ENCODE data around the gene CCDC102B.

The CCDC102B gene

DNA sequence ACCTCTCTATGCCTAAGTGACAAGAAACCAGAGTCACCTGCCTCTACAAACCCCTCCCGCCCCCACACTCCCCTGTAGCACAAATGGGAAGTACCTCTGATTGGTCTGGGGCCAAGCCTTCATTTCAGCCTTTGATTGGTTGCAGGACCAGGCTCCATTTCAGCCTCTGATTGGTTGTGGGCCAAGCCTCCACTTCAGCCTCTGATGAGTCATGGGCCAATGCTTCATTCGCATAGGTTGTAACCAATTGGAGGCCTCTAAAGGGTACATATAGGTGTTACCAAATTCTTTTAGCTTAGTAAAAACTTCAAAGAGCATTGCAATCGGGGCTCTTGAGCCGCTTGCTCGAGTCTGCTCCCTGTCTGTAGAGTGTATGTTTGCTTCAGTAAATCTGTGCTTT lies 25.0 kb downstream of the CCDC102B start:
- Histone ChIP-seq H3K27me3 (ENCODE audit: control insufficient read depth, low read length) (no peaks in the 10 kb centered on the region), H3K27ac (ENCODE audit: low read depth, low read length) (no peak overlapping the region), H4K20me1 (ENCODE audit: control insufficient read depth, insufficient read depth, low read depth, low read length) (no peaks in the 10 kb centered on the region), H3K4me3 (ENCODE audit: low read length) (no peak overlapping the region), H3K9me2 (replicated peaks; ENCODE audit: control insufficient read depth, low read length) (no peaks in the 10 kb centered on the region), H3K4me2 (ENCODE audit: low read length) (no peak overlapping the region), H3K79me2 (ENCODE audit: control insufficient read depth, low read length) (no peaks in the 10 kb centered on the region), H3K9me3 (ENCODE audit: control insufficient read depth, insufficient read depth, low read length) (peaks cover 2% of the 10 kb centered on the region; the same call in 1 of the 2 replicates), H3K4me1 (ENCODE audit: control insufficient read depth, low read length) (no peaks in the 10 kb centered on the region), H3K36me3 (ENCODE audit: control insufficient read depth, low read length) (no peaks in the 10 kb centered on the region), H3F3A (ENCODE audit: control insufficient read depth, insufficient read depth) (no peaks in the 10 kb centered on the region)
- TF ChIP-seq, protein P1, sequence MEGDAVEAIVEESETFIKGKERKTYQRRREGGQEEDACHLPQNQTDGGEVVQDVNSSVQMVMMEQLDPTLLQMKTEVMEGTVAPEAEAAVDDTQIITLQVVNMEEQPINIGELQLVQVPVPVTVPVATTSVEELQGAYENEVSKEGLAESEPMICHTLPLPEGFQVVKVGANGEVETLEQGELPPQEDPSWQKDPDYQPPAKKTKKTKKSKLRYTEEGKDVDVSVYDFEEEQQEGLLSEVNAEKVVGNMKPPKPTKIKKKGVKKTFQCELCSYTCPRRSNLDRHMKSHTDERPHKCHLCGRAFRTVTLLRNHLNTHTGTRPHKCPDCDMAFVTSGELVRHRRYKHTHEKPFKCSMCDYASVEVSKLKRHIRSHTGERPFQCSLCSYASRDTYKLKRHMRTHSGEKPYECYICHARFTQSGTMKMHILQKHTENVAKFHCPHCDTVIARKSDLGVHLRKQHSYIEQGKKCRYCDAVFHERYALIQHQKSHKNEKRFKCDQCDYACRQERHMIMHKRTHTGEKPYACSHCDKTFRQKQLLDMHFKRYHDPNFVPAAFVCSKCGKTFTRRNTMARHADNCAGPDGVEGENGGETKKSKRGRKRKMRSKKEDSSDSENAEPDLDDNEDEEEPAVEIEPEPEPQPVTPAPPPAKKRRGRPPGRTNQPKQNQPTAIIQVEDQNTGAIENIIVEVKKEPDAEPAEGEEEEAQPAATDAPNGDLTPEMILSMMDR (IDR thresholded peaks at IDR 0.05; ENCODE audit: low read depth, low read length, poor library complexity, severe bottlenecking): no peak
- TF ChIP-seq EZH2phosphoT487 (IDR thresholded peaks at IDR 0.05; ENCODE audit: borderline replicate concordance, low read length): no peak

- no peaks in the 10 kb centered on the region for H3F3A ChIP-seq (ENCODE audit: control insufficient read depth, insufficient read depth)
- H3K4me1 ChIP-seq (ENCODE audit: control insufficient read depth, low read length): no peaks in the 10 kb centered on the region
- no peaks in the 10 kb centered on the region for H3K36me3 ChIP-seq (ENCODE audit: control insufficient read depth, low read length)
- peaks cover 2% of the 10 kb centered on the region; the same call in 1 of the 2 replicates for H3K9me3 ChIP-seq (ENCODE audit: control insufficient read depth, insufficient read depth, low read length)
- H3K9me2 ChIP-seq (replicated peaks; ENCODE audit: control insufficient read depth, low read length): no peaks in the 10 kb centered on the region
- no peak for TF ChIP-seq EZH2phosphoT487 (IDR thresholded peaks at IDR 0.05; ENCODE audit: borderline replicate concordance, low read length)
- TF ChIP-seq, protein P1 (IDR thresholded peaks at IDR 0.05; ENCODE audit: low read depth, low read length, poor library complexity, severe bottlenecking): no peak
- H3K4me3 ChIP-seq (ENCODE audit: low read length): no peak overlapping the region
- no peak overlapping the region for H3K27ac ChIP-seq (ENCODE audit: low read depth, low read length)
- no peaks in the 10 kb centered on the region for H3K27me3 ChIP-seq (ENCODE audit: control insufficient read depth, low read length)
- no peaks in the 10 kb centered on the region for H4K20me1 ChIP-seq (ENCODE audit: control insufficient read depth, insufficient read depth, low read depth, low read length)
- no peaks in the 10 kb centered on the region for H3K79me2 ChIP-seq (ENCODE audit: control insufficient read depth, low read length)
- no peak overlapping the region for H3K4me2 ChIP-seq (ENCODE audit: low read length)
Observed at GRCh38 chr18:68826121-68826520, 28.2 kb downstream of the CCDC102B start.

DNA sequence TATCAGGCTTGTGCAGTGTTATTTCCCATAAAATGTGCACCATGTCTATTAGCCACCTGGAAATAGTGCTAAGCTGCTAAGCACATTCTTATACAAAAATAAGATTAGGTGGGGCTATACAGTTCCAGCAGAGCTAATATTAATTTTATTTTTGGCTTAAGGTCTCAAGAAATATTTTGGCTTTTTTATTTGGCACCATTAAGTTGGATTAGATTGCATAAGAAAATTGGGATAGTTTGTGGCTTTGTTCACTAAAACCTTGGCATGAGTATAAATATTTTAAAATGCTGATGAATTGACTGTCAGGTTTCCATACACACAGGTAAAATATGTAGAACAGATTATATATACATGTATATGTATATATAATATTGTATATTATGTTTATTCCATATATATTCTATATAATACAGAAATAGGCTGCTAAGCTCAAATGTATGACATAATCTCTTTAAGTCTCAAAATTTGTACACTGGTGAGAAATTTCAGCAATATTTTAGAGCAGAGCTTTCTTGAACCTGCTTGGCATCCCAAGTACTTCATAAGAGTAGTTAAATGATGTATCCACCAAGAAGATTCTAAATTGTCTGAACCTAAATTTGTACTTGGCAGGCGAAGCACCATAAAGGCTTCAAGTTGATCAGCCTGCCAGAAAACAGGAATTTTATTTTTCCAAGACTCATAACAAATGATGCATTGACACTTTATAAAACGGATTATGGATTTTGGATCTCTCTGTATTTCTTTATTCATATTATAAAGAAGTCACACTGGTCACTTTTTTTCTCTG lies 32.6 kb downstream of the CCDC102B start:
- Histone ChIP-seq H3K36me3 (ENCODE audit: control insufficient read depth, low read length) (no peaks in the 10 kb centered on the region), H3K4me2 (ENCODE audit: low read length) (no peak overlapping the region), H3K27me3 (ENCODE audit: control insufficient read depth, low read length) (no peaks in the 10 kb centered on the region), H3F3A (ENCODE audit: control insufficient read depth, insufficient read depth) (no peaks in the 10 kb centered on the region), H4K20me1 (ENCODE audit: control insufficient read depth, insufficient read depth, low read depth, low read length) (no peaks in the 10 kb centered on the region), H3K9me3 (ENCODE audit: control insufficient read depth, insufficient read depth, low read length) (no peaks in the 10 kb centered on the region), H3K79me2 (ENCODE audit: control insufficient read depth, low read length) (no peaks in the 10 kb centered on the region), H3K4me1 (ENCODE audit: control insufficient read depth, low read length) (no peaks in the 10 kb centered on the region), H3K9me2 (replicated peaks; ENCODE audit: control insufficient read depth, low read length) (no peaks in the 10 kb centered on the region), H3K27ac (ENCODE audit: low read depth, low read length) (no peak overlapping the region), H3K4me3 (ENCODE audit: low read length) (no peak overlapping the region)
- TF ChIP-seq EZH2phosphoT487 (IDR thresholded peaks at IDR 0.05; ENCODE audit: borderline replicate concordance, low read length): no peak
- TF ChIP-seq, protein P1 (IDR thresholded peaks at IDR 0.05; ENCODE audit: low read depth, low read length, poor library complexity, severe bottlenecking): no peak
